ENCODE measurements around the gene STX8. TPM values are rescaled to one million over a fixed set of nuclear protein-coding genes. Genes with fewer than 3 reads are reported as not detected.

Gene STX8
- total and polyA plus RNA-seq, 4 donors = 14.7 to 39.5 (median 28.7) TPM

GRCh38 chr17:9443811-9444210, 131.8 kb downstream of the STX8 start:
- no peak overlapping the region for H3K9ac ChIP-seq (ENCODE audit: low read depth in 1 of 2, low read length in 2 of 2)
- WGBS = 90% methylated on average over 5 of the region's 5 CpGs
- TF ChIP-seq NR2F2 (IDR thresholded peaks at IDR 0.05) (no peak), SP1 (IDR thresholded peaks at IDR 0.05) (no peak)
- no peaks in the 10 kb centered on the region for H3K4me1 ChIP-seq (ENCODE audit: control insufficient read depth in 4 of 4, insufficient read depth in 4 of 4, low read length in 3 of 4)
- H3K27me3 ChIP-seq (ENCODE audit: control insufficient read depth in 4 of 4, insufficient read depth in 4 of 4, low read length in 3 of 4) = no peaks in the 10 kb centered on the region
- H3K9me3 ChIP-seq (ENCODE audit: control insufficient read depth in 4 of 4, low read length in 3 of 4) = no peaks in the 10 kb centered on the region
- no peaks in the 10 kb centered on the region for H3K36me3 ChIP-seq (ENCODE audit: control insufficient read depth in 4 of 4, insufficient read depth in 3 of 4, low read depth in 1 of 4, low read length in 3 of 4)
- no peak for DNase-seq (ENCODE audit: low spot score)
- H3K4me3 ChIP-seq (ENCODE audit: low read depth in 1 of 3, low read length in 3 of 3) = no peak overlapping the region
- H3K27ac ChIP-seq (ENCODE audit: low read depth in 1 of 2, low read length in 2 of 2) = no peak overlapping the region

- H3K36me3 ChIP-seq (ENCODE audit: control insufficient read depth in 4 of 4, insufficient read depth in 3 of 4, low read depth in 1 of 4, low read length in 3 of 4) = no peaks in the 10 kb centered on the region
- H3K4me1 ChIP-seq (ENCODE audit: control insufficient read depth in 4 of 4, insufficient read depth in 4 of 4, low read length in 3 of 4) = no peaks in the 10 kb centered on the region
- H3K27me3 ChIP-seq (ENCODE audit: control insufficient read depth in 4 of 4, insufficient read depth in 4 of 4, low read length in 3 of 4) = no peaks in the 10 kb centered on the region
- no peak overlapping the region for H3K9ac ChIP-seq (ENCODE audit: low read depth in 1 of 2, low read length in 2 of 2)
- H3K27ac ChIP-seq (ENCODE audit: low read depth in 1 of 2, low read length in 2 of 2) = no peak overlapping the region
- no peaks in the 10 kb centered on the region for H3K9me3 ChIP-seq (ENCODE audit: control insufficient read depth in 4 of 4, low read length in 3 of 4)
- DNase-seq (ENCODE audit: low spot score) = no peak
- H3K4me3 ChIP-seq (ENCODE audit: low read depth in 1 of 3, low read length in 3 of 3) = no peak overlapping the region
- 97% methylated on average over 3 of the region's 3 CpGs for WGBS
- TF ChIP-seq JUND (IDR thresholded peaks at IDR 0.05) (no peak), ATF3 (IDR thresholded peaks at IDR 0.05) (no peak), YY1 (IDR thresholded peaks at IDR 0.05) (no peak), RXRA (IDR thresholded peaks at IDR 0.05) (no peak), EGR1 (IDR thresholded peaks at IDR 0.05; ENCODE audit: low read depth in 2 of 2) (no peak), ZBTB33 (IDR thresholded peaks at IDR 0.05) (no peak), RAD21 (IDR thresholded peaks at IDR 0.05) (no peak), HNF4G (IDR thresholded peaks at IDR 0.05) (no peak), SP1 (IDR thresholded peaks at IDR 0.05) (no peak), REST (IDR thresholded peaks at IDR 0.05) (no peak), TAF1 (conservative IDR thresholded peaks at IDR 0.05) (no peak), MAX (IDR thresholded peaks at IDR 0.05) (no peak), FOXA2 (IDR thresholded peaks at IDR 0.05) (no peak), NR2F2 (IDR thresholded peaks at IDR 0.05) (no peak), HNF4A (conservative IDR thresholded peaks at IDR 0.05) (no peak), GABPA (IDR thresholded peaks at IDR 0.05 in 1 of 2, conservative IDR thresholded peaks at IDR 0.05 in 1 of 2) (no peak), FOXA1 (IDR thresholded peaks at IDR 0.05) (no peak)
- TF ChIP-seq, protein P1, sequence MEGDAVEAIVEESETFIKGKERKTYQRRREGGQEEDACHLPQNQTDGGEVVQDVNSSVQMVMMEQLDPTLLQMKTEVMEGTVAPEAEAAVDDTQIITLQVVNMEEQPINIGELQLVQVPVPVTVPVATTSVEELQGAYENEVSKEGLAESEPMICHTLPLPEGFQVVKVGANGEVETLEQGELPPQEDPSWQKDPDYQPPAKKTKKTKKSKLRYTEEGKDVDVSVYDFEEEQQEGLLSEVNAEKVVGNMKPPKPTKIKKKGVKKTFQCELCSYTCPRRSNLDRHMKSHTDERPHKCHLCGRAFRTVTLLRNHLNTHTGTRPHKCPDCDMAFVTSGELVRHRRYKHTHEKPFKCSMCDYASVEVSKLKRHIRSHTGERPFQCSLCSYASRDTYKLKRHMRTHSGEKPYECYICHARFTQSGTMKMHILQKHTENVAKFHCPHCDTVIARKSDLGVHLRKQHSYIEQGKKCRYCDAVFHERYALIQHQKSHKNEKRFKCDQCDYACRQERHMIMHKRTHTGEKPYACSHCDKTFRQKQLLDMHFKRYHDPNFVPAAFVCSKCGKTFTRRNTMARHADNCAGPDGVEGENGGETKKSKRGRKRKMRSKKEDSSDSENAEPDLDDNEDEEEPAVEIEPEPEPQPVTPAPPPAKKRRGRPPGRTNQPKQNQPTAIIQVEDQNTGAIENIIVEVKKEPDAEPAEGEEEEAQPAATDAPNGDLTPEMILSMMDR (IDR thresholded peaks at IDR 0.05; ENCODE audit: low read depth, low read length, missing input control) = no peak
Measured at GRCh38 chr17:9439851-9440250, 135.8 kb downstream of the STX8 start.

Data from liver (tissue), 9 donors.